IPS DF 4.7 (cell line): ENCODE results near the gene NFILZ.

Experiments used
- DNase-seq: peaks from one replicate; pipeline ENCODE4 v3.0.0-alpha.2; 2013; ENCODE audit warnings: low spot score; ENCODE audit errors: extremely low read depth

The NFILZ gene, protein sequence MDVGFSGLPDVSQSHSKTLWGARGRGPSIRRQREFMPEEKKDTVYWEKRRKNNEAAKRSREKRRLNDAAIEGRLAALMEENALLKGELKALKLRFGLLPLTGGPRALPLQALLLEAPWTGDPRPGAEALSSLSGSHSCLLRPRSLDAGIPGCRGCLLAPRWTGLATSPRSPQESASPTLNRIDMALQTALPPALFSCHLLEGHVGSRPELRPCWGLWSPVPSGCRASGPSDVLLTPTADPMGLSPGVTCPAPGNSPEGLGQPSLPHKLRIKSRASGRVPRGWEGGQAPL

DNA sequence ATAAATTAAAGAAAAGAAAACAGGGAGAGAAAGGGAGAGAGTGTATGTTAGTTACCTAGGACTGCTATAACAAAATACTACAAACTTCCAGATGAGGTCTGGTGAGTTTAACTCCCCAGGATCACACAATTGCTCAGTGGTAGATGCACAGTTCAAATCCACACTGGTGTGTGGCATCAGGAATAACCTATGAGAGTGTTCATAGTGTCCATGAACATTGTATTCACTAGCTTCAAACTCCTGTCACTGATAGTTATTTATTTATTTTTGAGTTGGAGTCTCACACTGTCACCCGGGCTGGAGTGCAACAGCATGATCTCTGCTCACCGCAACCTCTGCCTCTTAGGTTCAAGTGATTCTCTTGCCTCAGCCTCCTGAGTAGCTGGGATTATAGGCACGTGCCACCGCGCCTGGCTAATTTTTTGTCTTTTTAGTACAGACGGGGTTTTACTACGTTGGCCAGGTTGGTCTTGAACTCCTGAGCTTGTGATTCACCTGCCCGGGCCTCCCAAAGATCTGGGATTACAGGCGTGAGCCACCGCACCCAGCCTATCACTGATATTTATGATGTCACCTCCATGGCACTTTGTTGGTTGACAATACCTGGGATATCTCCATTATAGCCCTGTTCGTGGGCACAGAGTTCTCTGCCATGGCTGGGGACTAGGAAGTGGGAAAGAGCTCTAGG lies at the start of gene NFILZ:
NFILZ (plus strand) TSS at position 638 of the 688 bp plus-strand sequence. CDS start 46,133 bp downstream, outside the sequence.
- DNase-seq: no peak

GRCh38 chr19:8580710-8581281 lies 49.6 kb upstream of the NFILZ start:
- DNase-seq: no peak

- no peak for DNase-seq
These were observed 45.2 kb upstream of the NFILZ start for GRCh38 chr19:8584965-8585893.

GRCh38 chr19:8585894-8586750 lies 44.3 kb upstream of the NFILZ start:
- DNase-seq: no peak

DNA sequence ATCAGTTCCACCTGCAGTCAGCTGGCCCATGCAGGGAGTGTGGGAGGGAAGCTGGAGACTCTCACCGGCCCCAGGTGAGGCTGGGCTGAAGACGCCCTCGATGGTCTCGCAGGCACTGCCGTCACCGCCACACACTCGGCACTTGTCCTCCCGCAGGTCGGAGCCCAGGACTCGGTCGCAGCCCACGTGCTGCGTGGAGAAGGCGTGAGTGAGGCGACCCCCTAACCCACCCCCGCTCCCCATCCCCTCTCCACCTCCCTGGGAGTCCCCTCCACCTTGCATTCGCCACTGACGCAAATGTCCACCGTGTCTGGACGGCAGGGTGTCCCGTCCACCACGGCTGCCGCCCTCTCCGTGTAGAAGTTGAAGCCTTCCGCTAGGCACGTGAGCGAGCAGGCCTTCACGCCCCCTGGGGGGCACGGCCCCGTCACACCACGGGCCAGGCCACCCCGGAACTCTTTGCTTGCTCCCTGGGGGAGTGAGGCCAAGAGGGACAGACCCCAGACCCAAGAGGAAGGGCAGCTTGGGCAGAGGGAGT lies 41.2 kb upstream of the NFILZ start:
- DNase-seq: no peak

- DNase-seq: no peak
These were observed 38.0 kb upstream of the NFILZ start for GRCh38 chr19:8592231-8593009.

GRCh38 chr19:8593931-8594330 lies 36.5 kb upstream of the NFILZ start:
- DNase-seq: no peak

DNA sequence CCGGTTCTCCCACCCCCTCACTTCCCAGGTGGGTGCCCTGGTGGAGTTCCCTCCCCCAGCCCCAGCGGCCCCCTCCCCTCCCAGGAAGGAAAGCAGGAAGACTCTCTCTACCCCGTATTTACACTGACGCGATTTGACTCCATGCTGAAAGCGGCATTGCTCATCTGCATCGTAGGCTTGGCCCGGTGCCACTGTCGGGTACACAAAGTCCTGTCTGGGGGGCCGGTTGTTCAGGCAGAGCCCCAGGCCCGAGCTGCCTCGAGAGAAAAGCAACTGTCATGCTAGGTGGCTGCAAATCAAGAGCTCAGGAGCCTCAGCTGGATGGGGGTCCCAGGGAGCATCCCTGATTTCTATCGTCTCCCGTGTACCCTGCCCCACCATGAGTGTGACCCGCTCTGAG lies 34.8 kb upstream of the NFILZ start:
- DNase-seq: no peak

DNA sequence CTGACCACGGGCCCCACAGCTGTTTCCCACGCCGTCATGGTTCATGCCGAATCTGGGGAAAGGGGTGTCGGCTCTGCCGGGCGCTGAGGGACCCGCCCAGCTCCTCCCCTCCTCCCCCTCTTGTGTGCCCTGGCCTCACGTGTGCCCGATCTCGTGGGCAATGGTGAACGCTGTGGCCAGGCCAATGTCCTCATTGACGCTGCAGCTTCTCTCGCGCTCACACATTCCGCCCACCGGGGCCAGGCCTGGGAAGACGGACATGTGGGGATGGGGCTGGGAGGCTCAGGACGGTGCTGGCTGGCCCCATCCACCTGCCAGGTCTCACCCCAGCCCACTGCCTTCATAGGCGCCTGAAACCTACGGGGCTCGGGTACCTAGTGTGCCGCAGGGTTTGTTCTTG lies 34.3 kb upstream of the NFILZ start:
- no peak for DNase-seq

DNA sequence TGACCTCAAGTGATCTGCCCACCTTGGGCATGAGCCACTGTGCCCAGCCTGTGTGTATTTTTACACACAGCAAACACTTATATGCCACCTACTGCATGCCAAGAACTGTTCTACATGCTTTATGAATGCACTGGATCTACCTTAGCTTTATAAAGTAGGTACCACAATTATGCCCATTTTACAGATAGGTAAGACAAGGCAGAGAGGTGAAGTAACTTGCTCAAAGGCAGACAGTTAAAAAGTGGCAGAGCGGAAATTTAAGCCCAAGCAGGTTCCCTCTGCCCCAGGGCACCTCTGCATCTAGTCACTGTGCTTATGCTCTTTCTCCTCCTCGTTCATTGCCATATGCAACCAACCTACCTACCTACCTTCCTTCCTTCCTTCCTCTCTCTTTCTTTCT lies 30.4 kb upstream of the NFILZ start:
- no peak for DNase-seq

- DNase-seq: no peak
These were observed 29.6 kb upstream of the NFILZ start for GRCh38 chr19:8600816-8601215.

DNA sequence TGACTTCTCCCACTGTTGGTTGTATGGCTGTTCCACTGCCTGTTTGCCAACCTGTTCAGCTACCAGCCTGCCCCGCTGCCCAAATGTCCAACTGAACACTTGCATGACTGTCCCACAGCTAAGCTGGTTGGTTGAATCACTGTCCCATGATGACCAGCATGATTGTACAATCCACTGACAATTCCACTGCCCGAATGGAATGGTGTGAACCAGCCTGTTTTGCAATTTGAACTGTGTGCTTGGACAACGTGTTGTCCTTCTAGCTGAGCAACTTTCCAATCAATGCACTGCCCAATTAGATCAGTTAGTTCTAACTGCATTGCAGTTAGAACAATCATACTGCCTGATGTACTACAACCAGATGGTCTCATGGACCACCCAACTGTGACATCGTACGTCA lies 28.6 kb upstream of the NFILZ start:
- DNase-seq: no peak

GRCh38 chr19:8605514-8605913 lies 24.9 kb upstream of the NFILZ start:
- no peak for DNase-seq

GRCh38 chr19:8607386-8607785 lies 23.0 kb upstream of the NFILZ start:
- no peak for DNase-seq

DNA sequence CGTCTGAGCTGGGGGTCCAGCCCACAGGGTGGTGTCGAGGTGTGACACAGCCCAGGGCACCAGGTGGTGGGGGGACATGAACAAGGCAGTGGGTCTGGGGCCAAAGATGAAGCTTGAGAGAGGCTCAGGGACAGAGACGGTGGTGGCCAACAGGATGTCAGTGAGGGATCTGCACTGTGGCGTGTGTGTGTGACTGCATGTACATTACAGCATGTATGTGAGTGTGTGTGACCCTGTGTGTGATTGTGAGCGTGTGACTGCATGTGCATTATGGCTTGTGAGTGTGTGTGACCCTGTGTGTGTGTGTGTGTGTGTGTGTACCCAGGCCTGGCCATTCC lies 21.5 kb upstream of the NFILZ start:
- DNase-seq: no peak

GRCh38 chr19:8609279-8610040 lies 21.0 kb upstream of the NFILZ start:
- no peak for DNase-seq

DNA sequence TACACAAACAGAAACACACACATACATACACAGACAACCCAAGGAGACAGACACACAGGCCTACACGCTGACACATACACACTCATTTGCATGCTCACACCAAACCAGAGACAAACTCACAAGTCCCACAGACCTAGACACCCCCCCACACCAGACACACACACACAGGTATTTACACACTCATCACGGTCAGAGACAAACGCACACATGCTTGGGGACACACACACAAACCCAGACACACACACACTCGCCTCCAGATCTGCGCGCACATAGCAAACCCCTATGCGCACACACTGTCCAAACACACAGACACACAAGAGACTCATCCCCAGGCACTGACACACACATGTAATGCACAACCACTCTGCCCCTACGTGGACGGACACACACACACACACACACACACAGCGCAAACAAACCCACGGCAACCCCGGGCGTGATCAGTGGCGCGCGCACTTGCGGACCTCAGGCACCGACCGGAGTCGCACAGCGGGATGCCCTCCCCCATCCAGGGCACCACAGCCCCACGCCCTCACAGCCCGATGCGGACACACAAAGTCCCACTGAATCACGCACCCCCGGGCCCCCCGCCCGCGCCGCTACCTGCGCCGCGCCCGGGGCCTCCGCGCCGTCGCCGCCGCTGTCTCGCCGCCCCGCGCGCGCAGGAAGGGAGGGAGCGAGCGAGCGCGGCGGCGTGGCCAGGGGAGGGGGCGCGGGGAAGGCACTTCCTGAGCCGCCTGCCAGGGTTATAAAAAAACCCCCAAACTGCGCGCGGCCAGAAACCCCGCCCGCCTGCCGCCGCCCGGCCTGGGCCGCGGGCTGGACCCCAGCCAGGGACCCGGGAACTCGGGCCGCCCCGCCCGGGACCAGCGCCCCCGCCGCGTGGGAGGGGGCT lies 20.1 kb upstream of the NFILZ start, which contains the start of gene ADAMTS10:
ADAMTS10 (minus strand) TSS at position 675 of the 895 bp plus-strand sequence. CDS start 5,005 bp downstream, outside the sequence.
- no peak for DNase-seq

GRCh38 chr19:8610936-8611300 lies 19.5 kb upstream of the NFILZ start:
- no peak for DNase-seq
